ENCODE data around the gene PCED1A.

The PCED1A gene

GRCh38 chr20:2798814-2799213 is 41.6 kb downstream of the PCED1A start:
- no peak overlapping the region for H3K4me3 ChIP-seq (ENCODE audit: low read length)
- no peak for DNase-seq (ENCODE audit: low read depth)
- TF ChIP-seq, protein P1, sequence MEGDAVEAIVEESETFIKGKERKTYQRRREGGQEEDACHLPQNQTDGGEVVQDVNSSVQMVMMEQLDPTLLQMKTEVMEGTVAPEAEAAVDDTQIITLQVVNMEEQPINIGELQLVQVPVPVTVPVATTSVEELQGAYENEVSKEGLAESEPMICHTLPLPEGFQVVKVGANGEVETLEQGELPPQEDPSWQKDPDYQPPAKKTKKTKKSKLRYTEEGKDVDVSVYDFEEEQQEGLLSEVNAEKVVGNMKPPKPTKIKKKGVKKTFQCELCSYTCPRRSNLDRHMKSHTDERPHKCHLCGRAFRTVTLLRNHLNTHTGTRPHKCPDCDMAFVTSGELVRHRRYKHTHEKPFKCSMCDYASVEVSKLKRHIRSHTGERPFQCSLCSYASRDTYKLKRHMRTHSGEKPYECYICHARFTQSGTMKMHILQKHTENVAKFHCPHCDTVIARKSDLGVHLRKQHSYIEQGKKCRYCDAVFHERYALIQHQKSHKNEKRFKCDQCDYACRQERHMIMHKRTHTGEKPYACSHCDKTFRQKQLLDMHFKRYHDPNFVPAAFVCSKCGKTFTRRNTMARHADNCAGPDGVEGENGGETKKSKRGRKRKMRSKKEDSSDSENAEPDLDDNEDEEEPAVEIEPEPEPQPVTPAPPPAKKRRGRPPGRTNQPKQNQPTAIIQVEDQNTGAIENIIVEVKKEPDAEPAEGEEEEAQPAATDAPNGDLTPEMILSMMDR (conservative IDR thresholded peaks at IDR 0.05; ENCODE audit: low read depth, low read length): no peak

- no peak overlapping the region for H3K4me3 ChIP-seq (ENCODE audit: low read length)
- TF ChIP-seq, protein P1 (conservative IDR thresholded peaks at IDR 0.05; ENCODE audit: low read depth, low read length): no peak
- DNase-seq (ENCODE audit: low read depth): no peak
Observed at GRCh38 chr20:2798095-2798805, 42.2 kb downstream of the PCED1A start.

DNA sequence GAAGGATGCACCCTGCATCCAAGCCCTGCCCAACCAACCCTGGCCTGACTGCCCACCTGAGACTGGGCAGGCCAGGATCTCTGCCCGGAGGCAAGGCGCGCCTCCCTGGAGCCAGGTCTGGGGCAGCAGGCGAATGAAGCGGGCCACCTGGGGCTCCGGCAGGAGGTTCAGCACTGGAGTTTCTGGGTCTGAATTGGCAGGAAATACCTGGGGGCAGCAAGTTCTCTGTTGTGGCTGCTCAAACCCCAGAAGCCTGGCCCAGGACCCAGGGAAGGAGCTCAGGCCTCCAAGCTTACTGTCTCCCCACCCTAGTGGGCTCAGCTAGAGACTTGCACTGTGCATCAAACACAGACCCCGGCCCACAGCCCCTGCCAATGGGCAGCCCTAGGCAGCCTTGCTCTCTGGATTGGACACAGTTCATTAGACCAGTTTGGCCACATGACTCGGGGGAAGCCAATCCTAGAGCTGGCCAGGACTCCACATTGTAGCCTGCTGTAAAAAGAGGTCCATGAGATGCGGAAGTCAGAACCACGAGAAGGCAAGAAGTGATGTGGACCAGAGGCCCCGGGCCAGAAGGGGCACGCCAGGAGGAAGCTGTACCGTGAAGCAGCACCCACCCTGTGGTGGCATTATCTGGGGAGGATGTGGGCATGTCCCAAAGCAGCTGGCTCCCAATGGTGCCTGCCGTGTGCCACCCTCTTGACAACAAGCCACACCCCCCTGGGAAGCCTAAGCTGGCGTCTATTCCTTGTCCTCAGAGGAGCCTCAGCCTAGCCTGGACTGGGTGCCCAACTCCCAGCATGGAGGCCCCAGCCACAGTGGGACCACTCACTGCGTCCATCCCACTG is 43.1 kb downstream of the PCED1A start:
- no peak for DNase-seq (ENCODE audit: low read depth)
- H3K4me3 ChIP-seq (ENCODE audit: low read length): no peak overlapping the region
- TF ChIP-seq, protein P1 (conservative IDR thresholded peaks at IDR 0.05; ENCODE audit: low read depth, low read length): no peak

- H3K4me3 ChIP-seq (ENCODE audit: low read length): no peak overlapping the region
- DNase-seq (ENCODE audit: low read depth): no peak
- TF ChIP-seq, protein P1 (conservative IDR thresholded peaks at IDR 0.05; ENCODE audit: low read depth, low read length): no peak
Observed at GRCh38 chr20:2796011-2796660, 44.3 kb downstream of the PCED1A start.

GRCh38 chr20:2795451-2795850 is 45.0 kb downstream of the PCED1A start:
- DNase-seq (ENCODE audit: low read depth): no peak
- no peak overlapping the region for H3K4me3 ChIP-seq (ENCODE audit: low read length)
- TF ChIP-seq, protein P1 (conservative IDR thresholded peaks at IDR 0.05; ENCODE audit: low read depth, low read length): no peak

DNA sequence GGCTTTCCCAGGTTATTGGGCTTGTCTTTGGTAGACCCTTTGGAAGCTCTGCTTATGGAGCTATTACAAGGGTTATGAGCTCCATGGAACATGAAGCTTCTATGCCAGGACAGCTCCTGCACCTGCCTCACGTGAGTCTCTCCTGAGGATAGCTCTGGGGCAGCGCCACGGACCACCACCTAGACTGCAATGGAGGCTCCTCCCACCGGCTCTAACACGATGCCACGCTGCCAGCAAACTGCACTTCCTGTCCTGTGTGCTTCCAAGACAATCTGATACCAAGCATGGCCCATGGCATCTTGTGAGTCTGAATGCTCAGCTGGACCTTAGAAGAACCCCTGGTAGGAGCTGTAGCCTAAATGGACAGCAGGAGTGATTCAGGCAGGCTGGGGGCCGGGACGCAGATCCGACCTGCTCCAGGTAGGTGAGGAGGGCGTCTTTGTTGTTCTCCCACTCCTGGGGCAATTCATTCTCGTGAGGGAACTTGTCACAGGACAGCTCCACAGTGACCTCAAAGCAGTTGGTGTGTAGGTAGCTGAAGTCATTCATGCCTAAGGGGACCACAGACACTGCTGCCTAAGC is 45.5 kb downstream of the PCED1A start:
- no peak for DNase-seq (ENCODE audit: low read depth)
- TF ChIP-seq, protein P1 (conservative IDR thresholded peaks at IDR 0.05; ENCODE audit: low read depth, low read length): no peak
- H3K4me3 ChIP-seq (ENCODE audit: low read length): no peak overlapping the region

All from retinal pigment epithelial cell (primary cell).